Eye (tissue), 1 donor: ENCODE measurements around the gene BDH1.
"Not testable (repeated sequence)": the region's sequence is repeated elsewhere in the genome, so short reads cannot be mapped to it uniquely, and the experiment has no call there.

Source experiments
- DNase-seq: peaks from one replicate; pipeline ENCODE4 v3.0.0-alpha.2; 2015

The BDH1 gene

DNA sequence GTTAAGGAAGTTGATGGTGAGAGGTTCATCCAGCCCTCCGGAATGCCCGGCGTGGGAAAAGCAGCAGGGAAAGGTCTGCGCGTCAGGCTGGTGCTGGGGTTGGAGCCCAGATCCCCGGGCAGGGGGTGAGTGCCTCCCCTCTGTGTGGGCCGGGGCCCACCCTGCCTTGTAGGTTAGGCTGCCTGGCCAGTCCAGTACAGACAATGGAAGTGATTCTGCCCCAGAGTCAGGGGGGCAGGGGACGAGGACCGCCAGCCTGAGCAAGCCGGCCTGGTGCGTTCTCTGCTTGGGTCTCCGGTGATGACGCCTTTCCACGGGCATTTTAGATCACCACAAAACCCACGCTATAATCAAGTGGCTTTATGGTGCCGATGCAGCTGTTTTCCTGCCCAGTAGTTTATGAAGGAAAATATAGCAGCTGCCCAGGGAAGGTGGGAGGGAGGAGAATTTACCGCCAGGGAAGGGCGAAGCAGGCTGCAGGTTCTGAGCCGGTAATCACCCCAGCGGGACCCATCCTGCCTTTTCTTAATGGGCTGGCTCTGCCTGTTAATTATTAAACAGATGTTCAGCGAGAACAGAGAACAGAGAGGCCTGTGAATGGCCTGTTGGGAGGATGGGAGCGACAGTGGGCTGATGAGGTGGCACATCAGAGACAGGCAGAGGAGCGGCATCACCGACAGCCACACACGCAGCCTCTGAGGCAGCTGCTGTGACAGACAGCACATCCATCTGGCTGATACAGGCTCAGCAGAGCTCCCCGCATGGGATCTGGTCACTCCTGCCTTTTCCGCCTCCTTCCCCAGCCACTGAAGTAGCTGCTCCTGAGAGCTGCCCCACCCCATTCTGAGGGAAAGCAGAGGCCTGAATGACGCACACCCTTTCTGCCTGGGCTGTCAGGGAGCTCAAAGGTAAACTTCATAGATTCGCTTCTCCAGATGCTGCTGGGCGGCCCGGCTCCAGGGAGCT lies 35.2 kb downstream of the BDH1 start:
- peak; percentile 84 for DNase-seq

DNA sequence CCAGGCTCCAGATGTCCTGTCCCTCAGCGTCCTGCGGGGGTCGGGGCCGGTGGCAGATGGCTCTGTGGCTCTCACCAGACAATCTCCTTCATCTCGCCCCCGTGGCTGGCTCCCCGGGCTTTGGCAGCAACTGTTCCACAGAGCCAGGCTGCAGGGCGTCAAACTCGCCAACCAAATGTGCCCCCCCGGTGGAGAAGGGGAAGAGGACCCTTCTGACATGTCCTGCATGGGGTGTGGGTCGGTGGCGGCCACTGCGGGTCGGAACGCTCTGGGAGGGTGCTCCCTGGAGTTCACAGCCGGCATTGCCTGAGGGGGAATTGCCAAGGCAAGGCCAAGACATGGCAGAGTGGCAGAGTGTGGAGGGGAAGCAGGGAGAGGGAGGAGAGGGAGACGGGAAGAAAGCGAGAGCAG lies 36.0 kb downstream of the BDH1 start:
- DNase-seq = no peak

DNA sequence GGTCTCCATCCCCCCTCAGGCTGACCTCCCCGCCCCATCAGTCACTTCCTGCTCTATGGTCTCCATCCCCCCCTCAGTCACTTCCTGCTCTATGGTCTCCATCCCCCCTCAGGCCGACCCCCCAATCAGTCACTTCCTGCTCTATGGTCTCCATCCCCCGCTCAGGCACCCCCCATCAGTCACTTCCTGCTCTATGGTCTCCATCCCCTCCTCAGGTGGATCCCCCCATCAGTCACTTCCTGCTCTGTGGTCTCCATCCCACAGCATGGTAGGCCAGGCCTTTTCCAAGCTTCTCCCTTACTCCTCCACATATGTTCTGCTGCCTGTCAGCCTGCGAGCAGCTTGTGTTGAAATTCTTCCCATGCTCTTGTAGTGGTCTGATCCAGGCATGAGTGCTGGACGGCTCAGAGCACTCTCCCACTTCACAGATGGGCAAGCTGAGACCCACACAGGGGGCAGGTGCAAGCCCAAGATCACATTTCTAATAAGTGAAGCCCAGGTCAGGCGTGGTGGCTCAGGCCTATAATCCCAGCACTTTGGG lies 36.8 kb downstream of the BDH1 start:
- DNase-seq = no peak

DNA sequence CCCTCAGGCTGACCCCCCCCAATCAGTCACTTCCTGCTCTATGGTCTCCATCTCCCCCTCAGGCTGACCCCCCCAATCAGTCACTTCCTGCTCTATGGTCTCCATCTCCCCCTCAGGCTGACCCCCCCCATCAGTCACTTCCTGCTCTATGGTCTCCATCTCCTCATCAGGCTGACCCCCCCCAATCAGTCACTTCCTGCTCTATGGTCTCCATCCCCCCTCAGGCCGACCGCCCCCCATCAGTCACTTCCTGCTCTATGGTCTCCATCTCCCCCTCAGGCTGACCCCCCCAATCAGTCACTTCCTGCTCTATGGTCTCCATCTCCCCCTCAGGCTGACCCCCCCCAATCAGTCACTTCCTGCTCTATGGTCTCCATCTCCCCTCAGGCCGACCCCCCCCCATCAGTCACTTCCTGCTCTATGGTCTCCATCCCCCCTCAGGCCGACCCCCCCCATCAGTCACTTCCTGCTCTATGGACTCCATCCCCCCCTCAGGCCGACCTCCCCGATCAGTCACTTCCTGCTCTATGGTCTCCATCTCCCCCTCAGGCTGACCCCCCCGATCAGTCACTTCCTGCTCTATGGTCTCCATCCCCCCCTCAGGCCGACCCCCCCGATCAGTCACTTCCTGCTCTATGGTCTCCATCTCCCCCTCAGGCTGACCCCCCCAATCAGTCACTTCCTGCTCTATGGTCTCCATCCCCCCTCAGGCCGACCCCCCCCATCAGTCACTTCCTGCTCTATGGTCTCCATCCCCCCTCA lies 37.7 kb downstream of the BDH1 start:
- DNase-seq = not testable (repeated sequence)

DNA sequence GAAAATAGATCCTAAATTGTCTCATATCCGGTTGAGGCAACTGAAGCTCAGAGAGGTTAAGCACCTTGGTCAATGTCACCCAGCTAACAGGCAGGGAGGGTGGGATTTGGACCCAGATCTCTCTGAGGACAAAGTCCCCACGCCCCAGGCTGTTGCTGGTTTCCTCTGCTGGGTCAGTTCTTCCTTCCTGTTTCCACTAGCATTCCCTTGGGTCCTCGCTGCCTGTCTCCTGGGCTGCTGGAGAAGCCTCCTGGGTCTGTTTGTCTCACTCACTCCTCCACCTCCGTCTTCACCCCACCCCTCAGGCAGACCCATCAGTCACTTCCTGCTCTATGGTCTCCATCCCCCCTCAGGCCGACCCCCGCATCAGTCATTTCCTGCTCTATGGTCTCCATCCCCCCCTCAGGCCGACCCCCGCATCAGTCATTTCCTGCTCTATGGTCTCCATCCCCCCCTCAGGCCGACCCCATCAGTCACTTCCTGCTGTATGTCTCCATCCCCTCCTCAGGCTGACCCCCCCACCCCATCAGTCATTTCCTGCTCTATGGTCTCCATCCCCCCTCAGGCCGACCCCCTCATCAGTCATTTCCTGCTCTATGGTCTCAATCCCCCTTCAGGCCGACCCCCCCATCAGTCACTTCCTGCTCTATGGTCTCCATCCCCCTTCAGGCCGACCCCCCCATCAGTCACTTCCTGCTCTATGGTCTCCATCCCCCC lies 38.7 kb downstream of the BDH1 start:
- DNase-seq = not testable (repeated sequence)

DNA sequence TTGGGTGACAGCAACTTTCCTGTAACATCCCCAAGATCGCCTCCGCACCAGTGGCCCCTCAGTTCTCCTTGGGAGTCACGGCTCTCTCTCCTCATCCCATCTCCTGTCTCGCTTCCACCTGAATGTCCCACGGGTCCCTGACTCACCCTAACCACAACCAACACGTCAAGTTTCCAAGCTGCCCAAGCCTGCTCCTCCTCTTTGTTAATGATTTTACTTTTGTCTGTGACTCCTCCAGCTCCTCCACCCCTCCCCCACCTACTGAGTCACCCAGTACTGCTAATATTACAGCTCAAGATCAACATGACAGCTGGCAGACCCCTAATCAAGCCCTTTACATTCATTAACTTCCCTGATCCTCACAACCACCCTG lies 39.3 kb downstream of the BDH1 start:
- no peak for DNase-seq

DNA sequence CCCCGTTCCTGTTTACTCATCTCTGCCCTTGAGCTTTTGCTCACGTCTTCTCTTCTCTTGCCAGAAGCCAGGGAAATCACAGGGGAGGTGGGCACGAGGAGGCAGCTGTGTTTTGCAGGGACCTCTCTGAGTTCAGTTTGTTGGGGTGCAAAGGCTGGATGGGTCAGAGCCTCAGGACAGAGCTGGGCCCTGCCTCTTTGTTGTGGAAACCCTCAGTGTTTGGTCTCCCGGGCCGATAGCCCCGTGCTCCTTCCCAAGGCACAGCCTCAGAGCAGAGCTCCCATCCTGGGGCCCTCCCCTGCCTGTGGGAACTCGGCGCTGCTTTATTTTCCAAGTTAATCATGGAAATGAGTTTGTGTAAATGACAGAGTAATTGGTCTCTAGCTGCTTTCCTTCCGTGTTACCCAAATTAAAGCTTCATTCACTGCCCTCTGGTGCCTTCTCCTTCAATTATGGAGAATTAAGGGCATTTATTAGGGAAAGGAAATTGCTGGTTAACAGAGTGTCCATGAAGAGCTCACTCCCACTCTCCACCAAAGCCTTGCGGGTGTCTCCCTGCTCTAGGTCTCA lies 40.9 kb downstream of the BDH1 start:
- no peak for DNase-seq

DNA sequence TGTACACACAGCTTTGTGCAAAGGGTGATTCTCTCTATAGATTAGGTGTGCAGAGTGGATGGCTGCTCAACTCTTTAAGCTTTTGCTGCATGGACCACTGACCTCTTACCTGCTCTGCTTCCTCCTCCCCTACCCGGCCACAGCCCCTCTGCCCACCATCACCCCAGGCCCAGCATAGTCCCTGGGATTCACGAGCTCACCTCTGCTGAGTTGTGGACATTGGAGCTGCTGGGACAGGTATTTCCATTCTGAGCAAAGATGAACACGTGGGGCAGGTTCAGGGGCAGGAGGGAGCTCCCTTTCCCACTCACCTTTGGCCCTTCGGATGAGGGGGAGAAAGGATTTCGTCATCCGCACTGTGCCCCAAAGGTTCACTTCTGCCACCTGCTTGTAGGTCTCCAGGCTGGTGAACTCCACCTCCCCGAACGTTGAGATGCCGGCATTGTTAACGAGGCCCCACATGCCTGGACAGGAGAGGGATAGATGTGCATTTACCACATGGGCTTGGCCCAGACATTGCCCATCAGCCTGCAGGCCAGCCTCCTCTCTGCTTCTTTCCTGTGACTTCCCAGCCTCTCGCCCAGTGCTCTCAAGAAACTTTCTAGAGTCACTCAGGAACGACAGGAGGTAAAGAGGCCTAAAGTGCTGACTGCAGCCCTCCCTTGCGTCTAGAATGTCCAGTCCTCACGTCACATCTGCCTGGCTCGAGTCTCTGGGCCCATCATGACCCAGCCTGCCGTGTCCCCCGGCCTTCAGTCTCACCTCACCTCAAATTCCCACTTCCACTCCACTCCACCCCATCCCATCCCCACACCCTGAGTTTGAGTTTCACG lies 41.6 kb downstream of the BDH1 start:
- DNase-seq = no peak

DNA sequence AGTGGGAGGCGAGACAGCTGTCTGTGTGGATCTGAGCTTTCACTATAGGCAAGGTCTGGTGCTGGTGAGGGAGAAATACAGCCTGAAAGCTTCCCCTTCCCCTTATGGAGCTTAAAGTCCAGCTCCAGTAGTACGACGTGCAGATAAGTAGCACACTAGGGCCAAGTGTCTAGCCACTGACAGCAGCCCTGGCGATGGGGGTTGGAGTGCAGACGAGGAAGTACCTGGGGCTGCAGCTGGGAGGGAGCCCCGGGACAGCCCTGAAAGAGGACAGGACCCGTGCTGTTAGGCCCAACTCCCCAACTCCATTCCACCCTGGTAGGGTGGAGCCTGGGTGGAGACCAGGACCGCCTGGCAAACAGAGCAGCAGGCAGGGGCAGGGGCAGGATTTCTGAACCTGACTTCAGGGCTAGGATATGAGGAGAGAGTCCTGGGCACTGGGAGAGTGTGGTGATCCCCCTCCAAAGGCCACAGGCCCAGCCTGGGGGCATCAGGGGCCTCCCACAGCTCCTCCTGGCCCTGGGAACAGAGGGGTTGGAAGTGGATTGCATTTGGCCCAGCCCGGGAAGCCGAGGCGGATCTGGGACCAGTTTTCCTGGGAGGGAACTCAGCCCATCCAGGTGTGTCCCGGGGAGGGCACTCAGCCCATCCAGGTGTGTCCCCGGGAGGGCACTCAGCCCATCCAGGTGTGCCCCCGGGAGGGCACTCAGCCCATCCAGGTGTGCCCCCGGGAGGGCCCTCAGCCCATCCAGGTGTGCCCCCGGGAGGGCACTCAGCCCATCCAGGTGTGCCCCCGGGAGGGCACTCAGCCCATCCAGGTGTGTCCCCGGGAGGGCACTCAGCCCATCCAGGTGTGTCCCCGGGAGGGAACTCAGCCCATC lies 42.8 kb downstream of the BDH1 start:
- DNase-seq = no peak

DNA sequence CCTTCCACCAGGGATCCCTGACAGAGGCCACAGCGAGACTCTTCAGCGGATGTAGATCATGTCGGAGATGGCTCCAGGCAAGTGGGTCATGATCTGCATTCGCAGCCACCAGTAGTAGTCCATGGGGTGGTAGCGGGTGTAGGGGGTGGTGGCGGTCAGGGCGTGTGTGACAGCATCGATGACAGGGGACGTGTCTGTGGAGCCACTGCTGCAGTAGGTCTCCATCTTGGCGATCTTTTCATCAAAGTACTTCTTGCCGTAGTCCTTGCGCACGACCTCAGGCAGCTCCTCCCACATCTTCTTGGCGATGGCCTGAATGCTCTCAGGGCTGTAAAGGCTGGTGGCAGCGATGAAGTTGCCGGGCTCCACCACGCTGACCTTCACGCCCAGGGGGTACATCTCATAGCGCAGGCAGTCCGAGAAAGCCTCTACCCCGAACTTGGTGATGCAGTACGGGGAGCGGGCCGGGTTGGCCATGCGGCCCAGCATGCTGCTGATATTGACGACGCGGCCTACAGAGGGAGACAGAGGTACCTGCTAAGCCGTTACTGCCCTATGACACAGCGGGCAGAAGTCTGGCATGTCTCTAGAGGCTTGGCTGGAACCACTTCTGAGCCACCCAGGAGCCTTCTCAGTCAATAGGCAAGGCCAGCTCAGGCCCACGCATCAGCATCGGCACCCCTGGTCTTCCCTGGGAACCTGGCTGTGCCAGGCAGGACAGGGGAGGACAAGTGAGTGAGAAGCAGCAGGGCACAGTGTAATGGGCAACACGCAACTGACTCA lies 43.7 kb downstream of the BDH1 start:
- DNase-seq = no peak

DNA sequence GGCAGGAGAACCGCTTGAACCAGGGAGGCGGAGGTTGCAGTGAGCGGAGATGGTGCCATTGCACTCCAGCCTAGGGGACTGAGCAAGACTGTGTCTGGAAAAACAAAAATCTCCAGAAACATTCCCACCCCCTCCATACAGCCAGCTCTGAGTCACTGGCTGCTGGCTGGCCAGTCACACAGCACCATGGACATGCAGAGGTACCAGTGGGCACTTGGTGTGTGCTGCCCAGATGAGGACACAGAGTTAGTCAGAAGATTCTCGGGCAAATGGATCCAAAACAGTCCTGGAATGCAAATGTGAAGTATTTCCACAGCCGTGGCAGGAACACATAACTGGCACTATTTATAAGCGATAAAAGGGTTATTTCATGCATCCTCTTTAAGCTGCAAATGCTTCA lies 44.6 kb downstream of the BDH1 start:
- no peak for DNase-seq

DNA sequence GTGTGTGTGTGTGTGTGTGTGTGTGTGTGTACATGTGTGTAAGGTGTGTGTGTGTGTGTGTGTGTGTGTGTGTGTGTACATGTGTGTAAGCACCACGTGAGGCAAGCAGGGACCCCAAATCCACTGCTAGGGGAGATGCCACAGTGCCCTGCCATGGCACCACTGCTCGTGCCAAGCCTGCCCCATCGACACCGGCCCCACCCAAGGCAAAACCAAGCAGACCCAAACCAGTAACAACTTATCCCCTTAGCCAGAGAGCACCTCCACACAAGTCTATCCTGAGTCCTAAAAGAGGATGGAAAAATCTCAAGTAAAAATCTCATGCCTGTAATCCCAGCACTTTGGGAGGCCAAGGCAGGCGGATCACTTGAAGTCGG lies 45.1 kb downstream of the BDH1 start:
- DNase-seq = no peak

DNA sequence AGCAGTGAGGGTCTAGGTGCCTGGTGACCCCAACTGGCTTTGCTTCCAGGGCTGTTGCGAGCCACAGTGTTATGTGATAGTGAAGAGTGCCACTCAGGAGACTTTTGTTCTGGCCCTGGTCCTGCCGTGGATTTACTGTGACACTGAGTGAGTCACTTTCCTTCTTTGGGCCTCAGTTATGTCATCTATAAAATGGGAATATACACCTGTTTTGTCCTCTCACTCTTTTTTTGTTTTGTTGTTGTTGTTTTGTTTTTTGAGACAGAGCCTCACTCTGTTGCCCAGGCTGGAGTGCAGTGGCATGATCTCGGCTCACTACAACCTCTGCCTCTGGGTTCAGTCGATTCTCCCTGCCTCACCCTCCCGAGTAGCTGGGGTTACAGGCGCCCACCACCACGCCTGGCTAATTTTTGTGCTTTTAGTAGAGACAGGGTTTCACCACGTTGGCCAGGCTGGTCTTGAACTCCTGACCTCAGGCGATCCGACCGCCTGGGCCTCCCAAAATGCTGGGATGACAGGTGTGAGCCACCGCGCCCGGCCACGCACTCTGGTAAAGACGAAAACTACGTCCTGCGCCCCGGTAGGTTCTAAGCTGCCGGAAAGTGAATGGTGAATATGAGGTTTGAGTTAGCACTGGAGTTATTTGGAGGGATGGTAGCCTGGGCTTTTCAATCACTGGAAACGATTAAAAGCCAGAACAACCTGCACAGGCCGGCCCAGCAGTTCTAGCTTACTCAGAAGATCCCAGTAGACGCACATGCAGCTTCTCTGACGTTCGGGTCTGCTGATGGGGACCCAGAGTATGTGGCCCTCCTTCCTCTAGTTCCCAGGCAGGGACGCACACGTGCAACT lies 46.6 kb downstream of the BDH1 start:
- DNase-seq = no peak

DNA sequence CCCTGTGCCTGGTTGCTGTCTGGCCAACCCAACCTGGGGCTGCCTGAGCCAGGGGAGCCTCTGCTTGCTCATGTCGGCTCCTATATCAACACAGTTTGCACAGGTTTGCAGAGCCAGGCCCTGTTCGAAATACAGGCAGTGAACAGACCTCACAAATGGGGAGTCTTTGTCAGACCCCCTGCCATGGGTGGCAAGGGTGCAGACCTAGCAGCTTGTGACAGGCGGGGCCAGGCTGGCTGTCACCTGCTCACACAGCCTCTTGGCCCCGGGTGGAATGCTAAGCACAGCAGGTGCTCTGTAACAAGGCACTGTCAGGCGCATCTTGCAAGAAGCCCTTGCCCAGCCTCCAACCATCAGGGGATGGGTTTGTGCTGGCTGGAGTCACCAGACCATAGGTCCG lies 47.3 kb downstream of the BDH1 start:
- no peak for DNase-seq

DNA sequence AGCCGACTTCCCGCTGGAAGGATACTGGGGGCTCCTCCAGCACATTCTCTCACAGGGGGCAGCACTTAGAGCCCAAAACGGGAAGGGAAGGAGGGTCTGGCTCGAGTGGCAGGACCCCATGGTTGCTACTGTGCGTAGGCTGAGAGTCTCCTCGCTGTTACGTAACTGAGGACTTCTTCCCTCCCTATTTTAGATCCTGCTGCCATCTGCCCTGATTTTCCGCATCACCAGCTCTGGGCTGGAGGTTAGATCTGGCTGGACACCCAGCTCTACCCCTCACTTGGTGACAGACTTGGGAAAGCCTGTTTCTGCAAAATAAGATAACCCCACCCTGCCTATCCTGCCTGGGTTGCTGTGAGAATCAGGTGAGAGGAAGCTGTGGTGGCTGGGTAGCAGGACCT lies 47.7 kb downstream of the BDH1 start:
- peak; percentile 64 for DNase-seq

DNA sequence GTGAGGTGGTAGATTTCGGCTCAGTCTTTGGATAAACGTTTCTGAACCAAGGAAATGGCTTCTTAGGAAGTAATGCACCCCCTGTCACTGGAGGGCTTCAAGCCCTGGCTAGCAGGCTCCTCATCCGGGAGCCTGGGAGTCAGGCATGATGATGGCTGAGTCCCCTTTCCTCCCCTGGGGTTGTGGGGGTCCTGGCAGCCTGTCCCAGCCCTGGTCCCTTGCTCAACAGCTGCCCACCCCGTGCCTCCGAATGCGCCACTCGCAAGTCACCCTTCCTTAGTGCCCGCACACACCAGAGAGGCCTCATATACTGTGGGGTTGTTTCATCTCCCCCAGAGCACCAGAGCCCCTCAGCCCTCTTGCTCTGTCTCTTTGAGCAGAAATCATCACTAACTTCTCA lies 48.2 kb downstream of the BDH1 start:
- DNase-seq = no peak

DNA sequence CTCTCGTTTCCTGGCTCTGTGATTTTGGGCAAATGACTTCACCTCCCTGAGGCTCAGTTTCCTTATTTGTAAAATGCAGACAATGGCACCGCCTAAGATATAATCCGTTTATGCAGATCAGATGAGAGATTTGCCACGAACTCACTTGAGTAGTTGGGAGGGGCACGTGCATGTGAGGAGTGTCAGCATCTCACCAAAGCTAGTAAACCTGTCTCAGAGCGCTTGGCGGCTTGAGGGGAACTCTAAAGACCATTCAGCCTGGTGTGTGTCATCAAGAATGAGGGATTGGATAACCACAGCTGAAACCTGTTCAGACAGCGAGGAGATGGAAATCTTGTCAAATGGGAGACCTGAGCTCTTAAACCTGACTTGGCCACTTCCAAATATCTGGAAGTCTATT lies 48.7 kb downstream of the BDH1 start:
- DNase-seq = no peak

DNA sequence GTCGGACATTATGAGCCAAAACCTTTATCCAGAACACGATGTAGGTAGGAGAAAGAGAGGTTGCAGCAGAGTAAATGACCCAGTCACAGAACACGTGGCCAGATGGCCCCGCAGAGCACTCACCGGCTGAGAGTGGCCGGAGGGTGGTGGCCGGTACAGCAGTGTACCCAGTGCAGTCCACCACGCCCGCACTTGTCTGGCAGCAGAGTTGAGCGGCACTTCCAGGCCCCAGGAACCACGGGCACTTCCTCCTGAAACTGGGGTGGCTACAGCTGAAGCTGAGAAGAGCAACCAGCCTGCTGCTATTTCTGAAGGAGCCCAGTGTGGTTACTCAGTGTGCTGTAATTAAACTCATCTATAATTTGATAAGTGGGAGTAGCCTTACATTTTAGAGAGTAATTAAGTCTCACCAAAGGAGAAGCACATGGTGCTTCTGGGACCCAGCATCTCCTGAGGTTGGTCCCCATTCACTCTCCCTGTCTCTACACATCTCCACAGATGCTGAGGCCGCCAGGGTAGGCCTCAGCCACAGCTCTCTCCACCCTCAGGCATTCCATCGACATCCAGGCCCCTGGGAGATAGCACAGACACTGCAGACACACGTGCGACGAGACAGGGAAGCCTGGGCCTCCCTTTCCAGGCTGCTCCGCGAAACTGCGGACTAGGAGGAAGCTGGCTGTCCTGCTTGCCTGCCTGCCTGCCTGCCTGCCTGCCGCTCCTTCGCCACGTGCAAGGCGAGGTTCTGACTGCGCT lies 49.8 kb downstream of the BDH1 start:
- DNase-seq = peak; percentile 65
